NCI-H1436 (cell line): ENCODE results near the gene TMEM183A.

ENCODE experiments used
- DNase-seq: peaks from one replicate; lab custom pipeline; 2025; lab: John Stamatoyannopoulos, UW

The TMEM183A gene

GRCh38 chr1:203045821-203046594 is 38.8 kb downstream of the TMEM183A start:
- DNase-seq, result no peak

GRCh38 chr1:203046984-203047630 is 39.9 kb downstream of the TMEM183A start:
- DNase-seq, result no peak

- DNase-seq, result no peak
Measured at GRCh38 chr1:203048086-203048485, 40.9 kb downstream of the TMEM183A start.

- no peak for DNase-seq
Measured at GRCh38 chr1:203048555-203049051, 41.4 kb downstream of the TMEM183A start.

GRCh38 chr1:203049077-203049476 is 41.9 kb downstream of the TMEM183A start:
- no peak for DNase-seq

- DNase-seq, result no peak
Measured at GRCh38 chr1:203049576-203050180, 42.5 kb downstream of the TMEM183A start.

GRCh38 chr1:203050826-203051225 is 43.7 kb downstream of the TMEM183A start:
- DNase-seq, result no peak

GRCh38 chr1:203051841-203052324 is 44.7 kb downstream of the TMEM183A start:
- peak; percentile 62 for DNase-seq

- no peak for DNase-seq
Measured at GRCh38 chr1:203052601-203053000, 45.4 kb downstream of the TMEM183A start.

GRCh38 chr1:203054184-203054583 is 47.0 kb downstream of the TMEM183A start:
- DNase-seq, result no peak

GRCh38 chr1:203054642-203055041 is 47.5 kb downstream of the TMEM183A start:
- DNase-seq, result no peak

- DNase-seq, result no peak
Measured at GRCh38 chr1:203055161-203055799, 48.1 kb downstream of the TMEM183A start.

- no peak for DNase-seq
Measured at GRCh38 chr1:203056012-203056411, 48.8 kb downstream of the TMEM183A start.

GRCh38 chr1:203056516-203056915 is 49.3 kb downstream of the TMEM183A start:
- no peak for DNase-seq

- DNase-seq, result no peak
Measured at GRCh38 chr1:203057911-203058675, 50.9 kb downstream of the TMEM183A start.

GRCh38 chr1:203058676-203058935 is 51.4 kb downstream of the TMEM183A start:
- no peak for DNase-seq

GRCh38 chr1:203059485-203059884 is 52.3 kb downstream of the TMEM183A start:
- no peak for DNase-seq

- no peak for DNase-seq
Measured at GRCh38 chr1:203060115-203060514, 52.9 kb downstream of the TMEM183A start.

- DNase-seq, result no peak
Measured at GRCh38 chr1:203063287-203063686, 56.1 kb downstream of the TMEM183A start.

GRCh38 chr1:203065191-203065590 is 58.0 kb downstream of the TMEM183A start:
- no peak for DNase-seq

GRCh38 chr1:203065986-203066385 is 58.8 kb downstream of the TMEM183A start:
- DNase-seq, result no peak

- no peak for DNase-seq
Measured at GRCh38 chr1:203066965-203067364, 59.8 kb downstream of the TMEM183A start.
